GM23248 (cell line): ENCODE data around the gene GAK. TPM values are rescaled to one million over a fixed set of nuclear protein-coding genes. Genes with fewer than 3 reads are reported as not detected.

Source experiments
- DNase-seq: peaks from one replicate; pipeline ENCODE4 v3.0.0-alpha.2; 2015
- H2AFZ ChIP-seq: fragments of 200-600 bp; sonication (generic); 2 replicates; pipeline ENCODE4 v1.6.1; 2016; ENCODE audit warnings: antibody characterized with exemption
- H3F3A ChIP-seq: fragments of 200-600 bp; sonication (generic); 2 replicates; pipeline ENCODE4 v1.6.1; 2016; ENCODE audit warnings: mild to moderate bottlenecking, antibody characterized with exemption, mixed run types; ENCODE audit not compliant: insufficient read depth
- H3K27ac ChIP-seq: fragments of 200-600 bp; sonication (generic); 2 replicates; pipeline ENCODE4 v1.5.1; 2016; ENCODE audit warnings: mild to moderate bottlenecking
- H3K27me3 ChIP-seq: fragments of 200-600 bp; sonication (generic); replicated peaks from 2 replicates; pipeline ENCODE4 v1.6.1; 2016; ENCODE audit warnings: mild to moderate bottlenecking; ENCODE audit not compliant: insufficient read depth
- H3K36me3 ChIP-seq: fragments of 200-600 bp; sonication (generic); 2 replicates; pipeline ENCODE4 v1.6.1; 2016; ENCODE audit warnings: low read depth, mild to moderate bottlenecking
- H3K4me1 ChIP-seq: fragments of 200-600 bp; sonication (generic); 2 replicates; pipeline ENCODE4 v1.6.1; 2016; ENCODE audit warnings: mild to moderate bottlenecking; ENCODE audit not compliant: insufficient read depth
- H3K4me2 ChIP-seq: fragments of 200-600 bp; sonication (generic); one replicate; pipeline ENCODE4 v1.6.1; 2016; ENCODE audit warnings: mild to moderate bottlenecking; ENCODE audit not compliant: unreplicated experiment
- H3K4me3 ChIP-seq: fragments of 200-600 bp; sonication (generic); 2 replicates; pipeline ENCODE4 v1.5.1; 2016; ENCODE audit warnings: mild to moderate bottlenecking
- H3K79me2 ChIP-seq: fragments of 200-600 bp; sonication (generic); 2 replicates; pipeline ENCODE4 v1.6.1; 2016; ENCODE audit warnings: mild to moderate bottlenecking; ENCODE audit not compliant: insufficient read depth
- H3K9ac ChIP-seq: fragments of 200-600 bp; sonication (generic); 2 replicates; pipeline ENCODE4 v1.6.1; 2016; ENCODE audit warnings: mild to moderate bottlenecking
- H3K9me2 ChIP-seq: fragments of 200-600 bp; sonication (generic); 2 replicates; pipeline ENCODE4 v1.6.1; 2016; ENCODE audit warnings: mixed run types, mild to moderate bottlenecking, moderate library complexity; ENCODE audit not compliant: insufficient read depth
- H3K9me3 ChIP-seq: fragments of 200-600 bp; sonication (generic); one replicate; pipeline ENCODE4 v1.6.1; 2017; ENCODE audit warnings: low read depth
- H4K20me1 ChIP-seq: fragments of 200-600 bp; sonication (generic); 2 replicates; pipeline ENCODE4 v1.6.0; 2016; ENCODE audit not compliant: insufficient read depth
- EZH2 ChIP-seq: fragments of 200-600 bp; sonication (generic); IDR thresholded peaks from 2 replicates; pipeline ENCODE4 v1.6.1; 2018; ENCODE audit warnings: antibody characterized with exemption, mild to moderate bottlenecking; ENCODE audit not compliant: insufficient read depth, poor library complexity, severe bottlenecking
- EZH2phosphoT487 ChIP-seq: fragments of 200-600 bp; sonication (generic); IDR thresholded peaks from 2 replicates; pipeline ENCODE4 v1.6.1; 2018; ENCODE audit warnings: antibody characterized with exemption, moderate library complexity, mild to moderate bottlenecking, low read depth; ENCODE audit not compliant: insufficient read depth
- WGBS, 2 experiments: methylation state at CpG; one replicate each; pipeline ENCODE4 v1.1.6; 2015 to 2017; ENCODE audit warnings: low lambda C conversion rate in 2 of 2, low coverage in 1 of 2; ENCODE audit errors: missing lambda C conversion rate in 2 of 2; 5-methylcytosine and 5-hydroxymethylcytosine counted together
- in situ Hi-C: fragments of 300-500 bp; cut with MboI; formaldehyde crosslinking; loops from 2 replicates; pipeline ENCODE4 v1.15.0; 2020
- polyA plus RNA-seq: library from polyadenylated mRNA; unstranded; fragments of >200 nt; fragmentation: Nextera tagmentation; extraction: Ambion mirVana; gene quantifications from 2 replicates; pipeline ENCODE4 v1.2.1, GENCODE V29; 2016
- total RNA-seq: library from RNA; depleted of rRNA; stranded (reverse); fragments of >200 nt; shearing (Covaris generic); gene quantifications from 2 replicates; pipeline ENCODE4 v1.2.3, GENCODE V29; 2014

GAK gene
- total and polyA plus RNA-seq, 2 experiments from 2014 or later = 41.1 to 86.7 TPM

DNA sequence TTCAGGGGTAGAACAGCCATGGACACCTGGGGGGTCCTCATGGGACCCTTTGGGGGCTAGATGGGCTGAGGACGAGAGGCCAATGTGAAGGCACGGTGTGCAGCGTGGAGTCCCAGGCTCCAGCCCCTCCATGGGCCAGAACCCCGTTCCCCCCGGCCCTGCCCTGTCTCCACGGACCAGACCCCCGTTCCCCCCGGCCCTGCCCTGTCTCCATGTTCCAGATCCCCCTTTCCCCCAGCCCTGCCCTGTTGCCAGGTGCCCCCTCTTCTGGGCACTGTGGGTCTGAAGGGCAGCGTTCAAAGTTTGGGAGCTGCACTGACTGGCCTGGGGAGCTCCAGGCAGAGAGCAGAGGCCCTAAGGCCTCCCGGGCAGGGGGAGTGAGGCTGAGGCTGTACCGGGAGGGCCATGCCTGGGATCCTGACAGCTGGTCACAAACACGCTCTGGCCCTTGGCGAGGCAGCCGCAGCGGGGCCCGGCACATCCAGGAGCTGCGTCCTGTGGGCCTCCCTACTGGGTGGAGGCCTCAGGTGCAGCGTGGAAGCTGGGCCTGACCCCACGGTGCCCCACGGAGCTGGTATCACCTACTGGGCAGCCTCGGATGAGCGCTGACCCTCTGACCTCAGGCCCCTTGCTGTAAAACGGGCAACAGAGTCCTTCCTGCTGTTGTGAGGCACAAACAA lies 32.4 kb upstream of the GAK start:
- Histone ChIP-seq H3K27ac (no peak overlapping the region), H2AFZ (no peak overlapping the region), H3K9me2 (no peaks in the 10 kb centered on the region), H3K79me2 (no peaks in the 10 kb centered on the region), H3K9me3 (no peaks in the 10 kb centered on the region), H3K4me2 (no peak overlapping the region), H3K4me1 (no peaks in the 10 kb centered on the region), H3K36me3 (no peaks in the 10 kb centered on the region), H4K20me1 (no peaks in the 10 kb centered on the region), H3K27me3 (no peaks in the 10 kb centered on the region), H3K4me3 (no peak overlapping the region), H3K9ac (no peak overlapping the region), H3F3A (no peaks in the 10 kb centered on the region)
- 88 to 93% methylated on average over 17 to 18 of the region's 23 CpGs for WGBS, 2 experiments
- TF ChIP-seq EZH2phosphoT487 (no peak), EZH2 (no peak)
- in situ Hi-C loops = no loop called here
- no peak for DNase-seq

DNA sequence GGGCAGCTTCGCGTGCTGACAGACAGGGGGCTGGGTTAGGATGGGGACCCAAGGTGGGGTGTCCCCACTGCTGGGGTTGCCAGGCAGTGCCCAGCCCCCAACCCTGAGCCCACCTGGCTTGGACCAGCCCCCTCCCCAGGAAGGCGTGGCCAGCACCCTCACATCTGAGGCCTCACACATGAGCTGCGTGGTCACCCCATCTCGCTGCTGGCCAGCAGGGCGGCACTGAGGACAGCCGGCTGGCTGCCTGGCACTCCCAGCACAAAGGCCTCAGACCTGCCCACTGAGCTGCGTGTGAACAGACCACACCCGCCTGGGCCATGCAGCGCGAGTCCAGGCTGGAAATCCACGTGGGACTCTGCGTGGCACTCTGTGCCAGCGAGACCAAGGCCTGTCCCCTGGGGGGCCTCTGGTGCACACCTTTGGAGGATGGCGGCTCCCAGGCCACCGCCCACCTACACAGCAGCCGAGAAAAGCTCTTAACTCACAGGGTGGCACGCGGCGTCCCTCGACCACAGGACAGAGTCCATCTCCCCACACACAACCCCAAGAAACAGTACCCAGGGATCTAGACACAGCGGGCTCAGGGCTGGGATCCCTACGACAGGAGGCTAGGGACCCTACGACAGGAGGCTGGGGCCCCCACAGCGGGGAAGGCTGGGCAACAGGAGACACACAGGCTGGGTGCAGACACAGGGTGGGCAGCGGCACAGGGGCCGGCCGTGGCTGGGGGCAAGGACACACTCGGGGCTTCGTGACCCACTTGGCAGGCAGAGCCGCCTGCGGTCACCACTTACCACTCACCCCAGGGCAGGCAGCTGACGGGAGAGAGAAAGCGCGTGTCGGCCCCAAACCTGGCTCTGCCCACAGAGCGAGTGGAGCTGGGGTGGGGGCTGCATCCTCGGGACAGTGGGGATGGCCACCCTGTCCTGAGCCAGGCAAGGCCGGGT lies 31.4 kb upstream of the GAK start:
- in situ Hi-C loops = no loop called here
- WGBS, 2 experiments = 95 to 96% methylated on average over 38 to 39 of the region's 39 CpGs
- no peak overlapping the region for H3K9ac ChIP-seq

GRCh38 chr4:962231-963208 lies 30.4 kb upstream of the GAK start:
- Histone ChIP-seq H3K9ac (no peak overlapping the region), H3K27me3 (no peaks in the 10 kb centered on the region), H3K4me3 (no peak overlapping the region), H3F3A (no peaks in the 10 kb centered on the region), H3K36me3 (no peaks in the 10 kb centered on the region), H3K9me3 (no peaks in the 10 kb centered on the region), H3K9me2 (no peaks in the 10 kb centered on the region), H3K4me2 (no peak overlapping the region), H2AFZ (no peak overlapping the region), H3K79me2 (no peaks in the 10 kb centered on the region), H4K20me1 (no peaks in the 10 kb centered on the region), H3K4me1 (no peaks in the 10 kb centered on the region), H3K27ac (no peak overlapping the region)
- 92 to 94% methylated on average over 47 to 52 of the region's 54 CpGs for WGBS, 2 experiments
- DNase-seq = no peak
- TF ChIP-seq EZH2 = no peak
- TF ChIP-seq EZH2phosphoT487 = no peak
- in situ Hi-C loops = no loop called here

More for the DNA sequence above, 31.4 kb upstream of the GAK start:
- Histone ChIP-seq H3K9me3 (no peaks in the 10 kb centered on the region), H3K27me3 (no peaks in the 10 kb centered on the region), H2AFZ (no peak overlapping the region), H4K20me1 (no peaks in the 10 kb centered on the region), H3K4me3 (no peak overlapping the region), H3F3A (no peaks in the 10 kb centered on the region), H3K27ac (no peak overlapping the region), H3K36me3 (no peaks in the 10 kb centered on the region), H3K4me2 (no peak overlapping the region), H3K4me1 (no peaks in the 10 kb centered on the region), H3K79me2 (no peaks in the 10 kb centered on the region), H3K9me2 (no peaks in the 10 kb centered on the region)
- no peak for DNase-seq
- no peak for TF ChIP-seq EZH2phosphoT487
- TF ChIP-seq EZH2 = no peak
